Upper lobe of right lung (tissue), 1 donor: ENCODE data around the gene KRTAP5-3. TPM values are rescaled to one million over a fixed set of nuclear protein-coding genes. Genes with fewer than 3 reads are reported as not detected.

Experiments used
- ATAC-seq: fragments of 200-7000 bp; cut with Tn5 transposase; one replicate; pipeline ENCODE4 v1.9.1; 2020; ENCODE audit warnings: mild to moderate bottlenecking, moderate library complexity
- DNase-seq: peaks from one replicate; pipeline ENCODE4 v3.0.0-alpha.2; 2020
- H3K27ac ChIP-seq: fragments of 200-600 bp; one replicate; pipeline ENCODE4 v1.8.0; 2022
- H3K27me3 ChIP-seq: fragments of 200-600 bp; one replicate; pipeline ENCODE4 v1.8.0; 2022; ENCODE audit warnings: mild to moderate bottlenecking
- H3K36me3 ChIP-seq: fragments of 200-600 bp; one replicate; pipeline ENCODE4 v1.8.0; 2022
- H3K4me1 ChIP-seq: fragments of 200-600 bp; one replicate; pipeline ENCODE4 v1.8.0; 2022
- H3K4me3 ChIP-seq: fragments of 200-600 bp; one replicate; pipeline ENCODE4 v1.8.0; 2022; ENCODE audit warnings: mild to moderate bottlenecking
- H3K9me3 ChIP-seq: fragments of 200-600 bp; one replicate; pipeline ENCODE4 v1.8.0; 2022
- intact Hi-C: fragments of 100-400 bp; cut with DNase I; formaldehyde crosslinking; loops from one replicate; pipeline ENCODE4 v1.11.0; 2022
- total RNA-seq: library from RNA; stranded (reverse); fragmentation: NEBNext Ultra II Directional; extraction: Animal tissue kit (Norgen Biotek cat#: 25700); gene quantifications from one replicate; pipeline ENCODE4 v1.2.1, GENCODE V29; 2021
- TF ChIP-seq, protein P1 (sequence below): fragments of 200-600 bp; IDR thresholded peaks from one replicate; pipeline ENCODE4 v1.8.0; 2022; ENCODE audit warnings: antibody characterized with exemption
- donor health status: DM: no; HTN: yes; CAD: no; lungs with severe emphysema.

Gene KRTAP5-3
- total RNA-seq, 1 donor from 2014 or later, result not detected

DNA sequence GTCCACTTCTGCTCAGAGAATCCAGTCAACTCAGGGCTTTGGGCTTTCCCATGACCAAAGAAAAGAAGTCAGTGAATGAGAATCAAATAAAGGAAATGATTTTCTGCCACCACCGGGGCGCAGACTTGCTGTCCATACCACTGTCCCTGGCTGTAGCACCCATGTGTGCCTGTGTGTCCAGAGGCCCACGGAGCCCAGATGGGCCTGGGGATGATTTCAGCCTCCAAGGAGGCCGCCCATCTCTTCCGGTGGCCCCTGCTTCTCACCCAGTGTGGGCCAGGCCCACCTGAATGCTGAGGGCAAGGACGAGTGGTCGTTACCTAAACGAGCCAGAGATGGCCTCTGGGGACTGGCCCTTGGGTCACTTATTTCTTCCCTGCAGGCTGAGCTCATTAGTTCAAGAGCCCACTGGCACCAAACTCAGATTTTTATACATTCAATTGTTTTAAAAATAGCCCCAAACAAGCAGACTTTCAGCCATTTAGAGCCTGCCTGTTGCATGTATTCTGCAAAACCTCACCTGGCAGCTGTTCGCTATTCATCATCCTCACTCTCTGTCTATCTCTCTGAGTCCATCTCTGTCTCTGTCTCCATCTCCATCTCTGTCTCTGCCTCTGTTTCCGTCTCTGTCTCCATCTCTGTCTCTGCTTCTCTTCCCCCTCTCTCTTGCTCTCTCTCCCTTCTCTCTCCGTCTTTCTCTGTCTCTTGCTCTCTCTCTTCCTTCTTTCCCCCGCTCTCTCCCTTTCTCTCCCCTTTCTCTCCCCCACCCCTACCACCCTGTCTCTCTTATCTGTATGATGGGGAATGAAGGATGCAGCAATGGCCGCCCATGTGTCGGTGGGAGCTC lies 45.5 kb upstream of the KRTAP5-3 start:
- H3K27me3 ChIP-seq, result peaks cover 6% of the 10 kb centered on the region
- H3K4me3 ChIP-seq, result no peak overlapping the region
- H3K27ac ChIP-seq, result no peak overlapping the region
- DNase-seq (peak; percentile 47), ATAC-seq (no peak)
- peaks cover 6% of the 10 kb centered on the region for H3K4me1 ChIP-seq
- intact Hi-C loops, result no loop called here
- no peaks in the 10 kb centered on the region for H3K36me3 ChIP-seq
- no peaks in the 10 kb centered on the region for H3K9me3 ChIP-seq
- TF ChIP-seq, protein P1, sequence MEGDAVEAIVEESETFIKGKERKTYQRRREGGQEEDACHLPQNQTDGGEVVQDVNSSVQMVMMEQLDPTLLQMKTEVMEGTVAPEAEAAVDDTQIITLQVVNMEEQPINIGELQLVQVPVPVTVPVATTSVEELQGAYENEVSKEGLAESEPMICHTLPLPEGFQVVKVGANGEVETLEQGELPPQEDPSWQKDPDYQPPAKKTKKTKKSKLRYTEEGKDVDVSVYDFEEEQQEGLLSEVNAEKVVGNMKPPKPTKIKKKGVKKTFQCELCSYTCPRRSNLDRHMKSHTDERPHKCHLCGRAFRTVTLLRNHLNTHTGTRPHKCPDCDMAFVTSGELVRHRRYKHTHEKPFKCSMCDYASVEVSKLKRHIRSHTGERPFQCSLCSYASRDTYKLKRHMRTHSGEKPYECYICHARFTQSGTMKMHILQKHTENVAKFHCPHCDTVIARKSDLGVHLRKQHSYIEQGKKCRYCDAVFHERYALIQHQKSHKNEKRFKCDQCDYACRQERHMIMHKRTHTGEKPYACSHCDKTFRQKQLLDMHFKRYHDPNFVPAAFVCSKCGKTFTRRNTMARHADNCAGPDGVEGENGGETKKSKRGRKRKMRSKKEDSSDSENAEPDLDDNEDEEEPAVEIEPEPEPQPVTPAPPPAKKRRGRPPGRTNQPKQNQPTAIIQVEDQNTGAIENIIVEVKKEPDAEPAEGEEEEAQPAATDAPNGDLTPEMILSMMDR, result no peak

DNA sequence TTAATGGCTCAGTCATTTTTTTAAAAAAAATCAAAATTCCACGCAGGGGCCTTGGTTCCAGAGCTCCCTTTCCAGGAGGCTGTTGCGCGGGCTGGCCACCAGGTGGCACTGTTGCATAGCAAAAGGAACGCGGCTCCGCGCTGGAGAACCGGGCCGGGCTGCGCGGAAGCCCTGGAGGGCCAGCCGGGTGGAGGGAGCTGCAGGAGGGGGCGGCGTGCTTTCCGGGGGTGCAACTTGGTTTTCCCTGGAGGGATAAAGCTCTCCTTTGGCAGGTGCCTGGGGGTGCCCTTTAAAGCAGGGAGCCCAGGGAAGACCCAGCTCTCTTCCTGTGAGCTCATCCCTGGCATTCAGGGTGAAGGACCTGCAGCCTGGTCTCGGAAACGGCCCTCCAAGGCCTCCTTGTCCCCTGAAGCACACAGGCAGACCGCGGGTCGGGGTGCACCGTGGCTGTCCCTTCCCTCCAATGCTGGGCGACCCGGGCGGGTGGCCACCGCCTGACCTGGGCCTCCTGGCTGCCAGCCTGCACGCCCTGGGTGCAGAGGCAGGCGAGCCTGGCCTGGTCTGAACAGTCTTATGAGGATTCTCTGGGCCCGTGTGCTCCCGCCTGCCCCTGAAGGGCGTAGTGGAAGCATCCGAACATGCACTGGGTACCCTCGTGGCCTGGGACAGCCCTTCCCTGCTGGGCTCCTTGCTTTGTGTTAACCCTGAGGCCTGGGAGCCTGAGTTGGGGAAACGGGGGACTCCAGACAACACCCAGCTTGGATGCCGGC lies 44.7 kb upstream of the KRTAP5-3 start:
- Histone ChIP-seq H3K4me3 (no peak overlapping the region), H3K36me3 (no peaks in the 10 kb centered on the region), H3K27ac (no peak overlapping the region), H3K27me3 (peaks cover 6% of the 10 kb centered on the region), H3K9me3 (no peaks in the 10 kb centered on the region), H3K4me1 (peaks cover 6% of the 10 kb centered on the region)
- intact Hi-C loops, result no loop called here
- ATAC-seq, result peak; percentile 92
- peak; percentile 88 for DNase-seq
- TF ChIP-seq, protein P1, result peak; percentile 98

DNA sequence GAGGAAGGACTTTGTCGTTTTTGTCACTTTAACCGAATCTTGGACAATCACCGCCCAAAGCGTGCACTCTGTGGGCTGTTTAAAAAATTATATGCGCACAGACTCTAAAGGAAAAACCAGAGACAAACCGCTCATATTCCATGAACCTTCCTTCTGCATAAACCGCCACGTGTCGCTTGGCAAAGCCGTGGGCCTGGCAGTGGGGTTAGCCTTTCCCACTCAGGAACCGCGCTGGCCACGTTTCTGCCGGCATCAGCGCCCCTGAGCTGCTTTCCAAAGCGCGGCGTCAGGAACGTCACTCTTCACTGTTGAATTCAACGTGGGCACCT lies 44.1 kb upstream of the KRTAP5-3 start:
- ATAC-seq, result no peak
- Histone ChIP-seq H3K4me3 (no peak overlapping the region), H3K36me3 (no peaks in the 10 kb centered on the region), H3K27me3 (peaks cover 6% of the 10 kb centered on the region), H3K27ac (no peak overlapping the region), H3K4me1 (peaks cover 6% of the 10 kb centered on the region), H3K9me3 (no peaks in the 10 kb centered on the region)
- intact Hi-C loops, result no loop called here
- TF ChIP-seq, protein P1, result no peak
- DNase-seq, result no peak

DNA sequence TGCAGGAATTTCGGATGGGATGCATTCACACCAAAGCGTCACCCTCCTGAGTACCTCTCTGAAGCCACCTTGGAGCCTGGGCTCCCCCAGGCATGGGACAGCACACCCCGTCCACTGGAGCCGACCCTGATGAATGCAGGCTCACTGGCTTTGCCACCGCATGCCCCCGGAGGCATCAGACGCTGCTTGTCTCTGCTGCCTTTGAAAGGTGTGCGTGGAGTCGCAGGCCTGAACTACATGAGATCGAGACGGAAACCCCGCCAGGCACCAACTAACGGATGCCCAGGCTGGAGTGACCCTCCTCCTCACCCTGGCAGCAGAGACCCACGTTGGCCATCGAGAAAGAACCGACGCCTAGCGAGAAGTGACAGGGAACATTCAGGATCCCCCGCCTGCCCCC lies 43.8 kb upstream of the KRTAP5-3 start:
- Histone ChIP-seq H3K27ac (no peak overlapping the region), H3K4me3 (no peak overlapping the region), H3K27me3 (peaks cover 6% of the 10 kb centered on the region), H3K9me3 (no peaks in the 10 kb centered on the region), H3K4me1 (peaks cover 6% of the 10 kb centered on the region), H3K36me3 (no peaks in the 10 kb centered on the region)
- peak; percentile 42 for DNase-seq
- TF ChIP-seq, protein P1, result no peak
- no peak for ATAC-seq
- intact Hi-C loops, result no loop called here

DNA sequence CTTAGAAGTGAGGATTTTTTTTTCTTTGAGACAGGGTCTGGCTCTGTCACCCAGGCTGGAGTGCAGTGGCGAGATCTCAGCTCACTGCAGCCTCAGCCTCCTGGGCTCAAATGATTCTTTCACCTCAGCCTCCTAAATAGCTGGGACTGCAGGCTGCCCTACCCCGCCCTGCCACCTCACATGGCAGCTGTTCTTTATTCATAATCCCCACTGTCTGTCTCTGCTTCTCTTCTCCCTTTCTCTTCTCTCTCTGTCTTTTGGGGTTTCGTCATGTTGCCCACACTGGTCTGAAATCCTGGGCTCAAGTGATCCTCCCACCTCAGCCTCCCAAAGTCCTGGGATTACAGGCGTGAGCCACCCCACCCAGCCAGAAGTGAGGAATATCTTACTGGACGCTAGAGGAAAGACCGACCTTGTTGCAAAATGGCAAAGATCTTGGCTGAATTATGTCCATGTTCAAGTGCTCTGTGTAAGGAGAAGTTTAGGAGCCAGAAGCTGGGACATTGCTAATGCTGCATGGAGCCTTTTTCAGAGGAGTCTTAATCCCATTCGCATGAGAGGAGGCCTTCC lies 43.2 kb upstream of the KRTAP5-3 start:
- no peak overlapping the region for H3K27ac ChIP-seq
- H3K4me3 ChIP-seq, result no peak overlapping the region
- no peaks in the 10 kb centered on the region for H3K9me3 ChIP-seq
- no peak for ATAC-seq
- TF ChIP-seq, protein P1, result no peak
- DNase-seq, result peak; percentile 9
- intact Hi-C loops, result no loop called here
- no peaks in the 10 kb centered on the region for H3K36me3 ChIP-seq
- peaks cover 6% of the 10 kb centered on the region for H3K27me3 ChIP-seq
- H3K4me1 ChIP-seq, result peaks cover 6% of the 10 kb centered on the region
